GM12878 (cell line): Measurements from ENCODE around the gene PDE10A. TPM values are rescaled to one million over a fixed set of nuclear protein-coding genes. Genes with fewer than 3 reads are reported as not detected.

Experiments
- ATAC-seq: fragments of 200-7000 bp; cut with Tn5 transposase; 3 replicates; pipeline ENCODE4 v1.9.1; 2020; ENCODE audit warnings: mild to moderate bottlenecking, moderate library complexity
- BruUV-seq: library from RNA; stranded (reverse); fragments of 400-500 nt; replicated peaks from 2 replicates; lab custom pipeline; 2021; lab: Mats Ljungman, UMichigan
- CTCF ChIA-PET: fragments of 300-600 bp; sonication (Branson Sonifier 250); formaldehyde crosslinking; extraction: SDS; loops from one replicate; lab custom pipeline; 2021; ENCODE audit warnings: inconsistent platforms; lab: Yijun Ruan, JAX
- POLR2A ChIA-PET: fragments of 350-600 bp; formaldehyde crosslinking; extraction: SDS; loops from one replicate; lab custom pipeline; 2021; ENCODE audit warnings: inconsistent platforms; lab: Charles Lee
- RAD21 ChIA-PET: fragments of 300-600 bp; sonication (Branson Sonifier 250); formaldehyde crosslinking; loops from one replicate; lab custom pipeline; 2023; ENCODE audit warnings: antibody characterized with exemption; ENCODE audit not compliant: unreplicated experiment; lab: Charles Lee
- SMC1A ChIA-PET: fragments of 300-600 bp; sonication (Branson Sonifier 250); formaldehyde crosslinking; loops from one replicate; lab custom pipeline; 2023; ENCODE audit not compliant: unreplicated experiment, uncharacterized antibody; lab: Charles Lee
- DNase-seq: peaks from one replicate; pipeline ENCODE4 v3.0.0-alpha.2; 2011; ENCODE audit warnings: low read depth, low spot score
- FAIRE-seq: peaks from 3 replicates; lab custom pipeline; 2011; peaks lifted over from hg19 to GRCh38; lab: Jason Lieb, UNC
- H2AFZ ChIP-seq: 2 replicates; pipeline ENCODE4 v1.6.0; 2011; ENCODE audit warnings: low read depth, low read length, control low read depth; ENCODE audit not compliant: control insufficient read depth
- H3K27ac ChIP-seq: 2 replicates; pipeline ENCODE4 v1.5.1; 2011; ENCODE audit warnings: control low read depth; ENCODE audit not compliant: control insufficient read depth, insufficient read depth
- H3K27me3 ChIP-seq, 2 experiments: replicated peaks in 1 of 2; 2 replicates each; pipeline versions ENCODE4 v1.6.0 to v1.6.1; 2011; ENCODE audit warnings: low read length in 1 of 2; ENCODE audit not compliant: control insufficient read depth in 2 of 2, insufficient read depth in 2 of 2
- H3K36me3 ChIP-seq, 2 experiments: 2 replicates each; pipeline ENCODE4 v1.5.1; 2011; ENCODE audit warnings: low read length in 1 of 2; ENCODE audit not compliant: control insufficient read depth in 2 of 2, insufficient read depth in 2 of 2
- H3K4me1 ChIP-seq: 2 replicates; pipeline ENCODE4 v1.6.1; 2011; ENCODE audit warnings: mild to moderate bottlenecking, low read length, moderate library complexity, mixed read lengths; ENCODE audit not compliant: control insufficient read depth, insufficient read depth
- H3K4me2 ChIP-seq: 2 replicates; pipeline ENCODE4 v1.6.0; 2011; ENCODE audit warnings: control low read depth; ENCODE audit not compliant: control insufficient read depth, insufficient read depth
- H3K4me3 ChIP-seq: fragments of 200-600 bp; sonication (generic); 2 replicates; pipeline ENCODE4 v1.5.1; 2016
- H3K79me2 ChIP-seq: 2 replicates; pipeline ENCODE4 v1.6.0; 2011; ENCODE audit warnings: low read length; ENCODE audit not compliant: control insufficient read depth, insufficient read depth
- H3K9ac ChIP-seq: 2 replicates; pipeline ENCODE4 v1.8.0; 2011; ENCODE audit warnings: low read length, control low read depth, mixed read lengths; ENCODE audit not compliant: control insufficient read depth, insufficient read depth
- H3K9me3 ChIP-seq: replicated peaks from 3 replicates; pipeline ENCODE4 v1.5.1; 2011; ENCODE audit warnings: mild to moderate bottlenecking, low read length; ENCODE audit not compliant: control insufficient read depth, insufficient read depth
- H4K20me1 ChIP-seq: 2 replicates; pipeline ENCODE4 v1.6.0; 2011; ENCODE audit not compliant: control insufficient read depth, insufficient read depth
- MTA3 ChIP-seq: IDR thresholded peaks from 2 replicates; pipeline ENCODE4 v1.6.1; 2012; ENCODE audit warnings: low read length, inconsistent platforms, borderline replicate concordance
- NR2F1 ChIP-seq: fragments of 450-650 bp; conservative IDR thresholded peaks from 2 replicates; pipeline ENCODE4 v1.6.1; 2017; ENCODE audit warnings: mild to moderate bottlenecking
- POLR2AphosphoS2 ChIP-seq: IDR thresholded peaks from 2 replicates; pipeline ENCODE4 v1.6.1; 2011; ENCODE audit warnings: low read depth, mild to moderate bottlenecking, low read length, improper control_type of control experiment, moderate library complexity
- TAF1 ChIP-seq: IDR thresholded peaks from 2 replicates; pipeline ENCODE4 v1.6.1; 2011; ENCODE audit warnings: mild to moderate bottlenecking, low read depth, low read length, borderline replicate concordance
- ZBTB33 ChIP-seq: fragments of 450-650 bp; IDR thresholded peaks from 2 replicates; pipeline ENCODE4 v1.6.1; 2017; ENCODE audit warnings: mild to moderate bottlenecking
- ZNF24 ChIP-seq: fragments of 450-650 bp; IDR thresholded peaks from 2 replicates; pipeline ENCODE4 v1.6.1; 2017; ENCODE audit warnings: antibody characterized with exemption, mild to moderate bottlenecking
- WGBS: methylation state at CpG from one replicate; pipeline ENCODE4 v1.1.6; 2016; ENCODE audit warnings: low lambda C conversion rate; ENCODE audit not compliant: insufficient replicate concordance, insufficient coverage; ENCODE audit errors: missing lambda C conversion rate; 5-methylcytosine and 5-hydroxymethylcytosine counted together
- in situ Hi-C: fragments of 300-500 bp; cut with MboI; formaldehyde crosslinking; loops from 9 replicates; pipeline ENCODE4 v1.14.3; 2018; ENCODE audit warnings: mixed read lengths
- intact Hi-C: fragments of 100-400 bp; cut with micrococcal nuclease; formaldehyde crosslinking; loops from one replicate; pipeline ENCODE4 v1.14.2; 2022; ENCODE audit not compliant: unreplicated experiment
- polyA plus RNA-seq, 11 experiments: library from polyadenylated mRNA; depleted of rRNA in 4 of 11; unstranded in 6 of 11; stranded (reverse) in 5 of 11; fragments of >200 nt; fragmentation: Nextera tagmentation in 4 of 11; fragmentation: Illumina TruSeq in 1 of 11; extraction: Ambion mirVana in 4 of 11; extraction: Trizol in 1 of 11; gene quantifications; 1 replicate in 1 of 11; 2 replicates in 10 of 11; pipeline versions ENCODE4 v1.2.1 to v1.2.3, GENCODE V29; 2011 to 2016; ENCODE audit warnings: inconsistent platforms in 2 of 11, missing spikeins in 2 of 11, low read depth in 1 of 11
- total RNA-seq, 4 experiments: library from RNA; depleted of rRNA in 3 of 4; stranded (reverse); fragments of >200 nt in 3 of 4; fragmentation: Illumina TruSeq in 1 of 4; extraction: Trizol in 1 of 4; gene quantifications; 2 replicates each; pipeline versions ENCODE4 v1.2.1 to v1.2.3, GENCODE V29; 2013 to 2021

Gene PDE10A
- total and polyA plus RNA-seq, 10 of the 15 experiments (the other 5 are each of a cell fraction or from before 2014, with no cell fraction given) = under 0.01 to 1.3 (median 0.03) TPM; not detected in 2

GRCh38 chr6:165448210-165448609, 214.8 kb downstream of the PDE10A start:
- ATAC-seq (no peak), DNase-seq (no peak), FAIRE-seq (no peak)
- in situ Hi-C loops (no loop called here), intact Hi-C loops (loop anchor here (10.0 kb wide), 1 partner anchor 657 kb away; no protein-coding TSS in a partner anchor)
- no peak overlapping the region for H3K27ac ChIP-seq
- TF ChIP-seq POLR2AphosphoS2 (no peak), TAF1 (no peak), NR2F1 (no peak), ZNF24 (no peak), MTA3 (no peak)
- no peak overlapping the region for H2AFZ ChIP-seq
- SMC1A ChIA-PET = interaction anchor here (1.1 kb wide), 1 partner anchor 17 kb away, joined by 3 read pairs; no protein-coding TSS in a partner anchor
- no peaks in the 10 kb centered on the region for H3K27me3 ChIP-seq
- no peaks in the 10 kb centered on the region for H4K20me1 ChIP-seq
- H3K4me1 ChIP-seq = no peaks in the 10 kb centered on the region
- H3K79me2 ChIP-seq = no peaks in the 10 kb centered on the region
- RAD21 ChIA-PET = no interaction called here
- H3K9me3 ChIP-seq = no peaks in the 10 kb centered on the region; the same call in 2 of the 3 replicates
- no peak overlapping the region for H3K4me3 ChIP-seq
- H3K9ac ChIP-seq = no peak overlapping the region
- no TSS peak for BruUV-seq
- WGBS = 58% methylated on average over 4 of the region's 4 CpGs
- POLR2A ChIA-PET = no interaction called here
- no peaks in the 10 kb centered on the region for H3K36me3 ChIP-seq
- CTCF ChIA-PET = interaction anchor here (0.8 to 2.4 kb wide), 2 partner anchors 9 to 11 kb away, joined by 3 to 10 read pairs; no protein-coding TSS in a partner anchor
- no peak overlapping the region for H3K4me2 ChIP-seq

- in situ Hi-C loops = no loop called here
Observed at GRCh38 chr6:165447141-165447540, 215.9 kb downstream of the PDE10A start.

More at GRCh38 chr6:165447141-165447540, 215.9 kb downstream of the PDE10A start:
- FAIRE-seq (no peak), DNase-seq (no peak)
- ChIA-PET POLR2A (no interaction called here), SMC1A (no interaction called here)
- Histone ChIP-seq H3K9ac (no peak overlapping the region), H4K20me1 (no peaks in the 10 kb centered on the region), H3K79me2 (no peaks in the 10 kb centered on the region), H3K27ac (no peak overlapping the region), H3K4me2 (no peak overlapping the region), H3K9me3 (no peaks in the 10 kb centered on the region; the same call in 2 of the 3 replicates), H3K4me1 (no peaks in the 10 kb centered on the region)
- WGBS = 21% methylated on average over 10 of the region's 10 CpGs
- no TSS peak for BruUV-seq
- TF ChIP-seq ZBTB33 = no peak
- TF ChIP-seq, all 136 proteins: peak for 0
- Histone ChIP-seq H3K4me3 (no peak overlapping the region), H3K36me3 (no peaks in the 10 kb centered on the region), H2AFZ (no peak overlapping the region), H3K27me3 (no peaks in the 10 kb centered on the region)
- RAD21 ChIA-PET = no interaction called here
- intact Hi-C loops = loop anchor here (10.0 kb wide), 1 partner anchor 658 kb away; no protein-coding TSS in a partner anchor
- CTCF ChIA-PET = no interaction called here
- no peak; the same call in 2 of the 3 replicates for ATAC-seq
